AG10803 (cell line): ENCODE results near the gene GNAS-AS1.

Experiments
- DNase-seq: peaks from one replicate; pipeline ENCODE4 v3.0.0; 2010; ENCODE audit warnings: low read depth
- H3K4me3 ChIP-seq: 2 replicates; pipeline ENCODE4 v1.5.1; 2011; ENCODE audit warnings: mild to moderate bottlenecking, low read length, control low read depth
- CTCF ChIP-seq: conservative IDR thresholded peaks from 2 replicates; pipeline ENCODE4 v1.5.1; 2011; ENCODE audit warnings: mild to moderate bottlenecking, low read length, control low read depth, inconsistent platforms

Gene GNAS-AS1

GRCh38 chr20:58895448-58896180 lies 44.9 kb upstream of the GNAS-AS1 start:
- no peak for TF ChIP-seq CTCF
- peak overlapping the region; percentile 77 for H3K4me3 ChIP-seq
- DNase-seq: no peak

- TF ChIP-seq CTCF: no peak
- H3K4me3 ChIP-seq: peak overlapping the region; percentile 77
- DNase-seq: no peak
Measured at GRCh38 chr20:58894652-58895447, 44.1 kb upstream of the GNAS-AS1 start.

- DNase-seq: no peak
- no peak for TF ChIP-seq CTCF
- H3K4me3 ChIP-seq: peak overlapping the region; percentile 77
Measured at GRCh38 chr20:58893355-58894120, 42.8 kb upstream of the GNAS-AS1 start.

- no peak for DNase-seq
- TF ChIP-seq CTCF: no peak
- H3K4me3 ChIP-seq: peak overlapping the region; percentile 77
Measured at GRCh38 chr20:58892932-58893224, 42.2 kb upstream of the GNAS-AS1 start.

GRCh38 chr20:58892141-58892931 lies 41.6 kb upstream of the GNAS-AS1 start:
- no peak for TF ChIP-seq CTCF
- DNase-seq: peak; percentile 58

GRCh38 chr20:58891718-58892140 lies 41.0 kb upstream of the GNAS-AS1 start:
- DNase-seq: no peak
- H3K4me3 ChIP-seq: peak overlapping the region; percentile 77
- no peak for TF ChIP-seq CTCF

More at GRCh38 chr20:58892141-58892931, 41.6 kb upstream of the GNAS-AS1 start:
- peak overlapping the region; percentile 77 for H3K4me3 ChIP-seq
